HCT116 (cell line): ENCODE results near the gene SRGAP2B. TPM values are rescaled to one million over a fixed set of nuclear protein-coding genes. Genes with fewer than 3 reads are reported as not detected.
"Not testable (repeated sequence)": the region's sequence is repeated elsewhere in the genome, so short reads cannot be mapped to it uniquely, and the experiment has no call there.

Source experiments
- ATAC-seq: fragments of 200-7000 bp; cut with Tn5 transposase; 2 replicates; pipeline ENCODE4 v1.9.1; 2020; ENCODE audit warnings: mild to moderate bottlenecking, moderate library complexity
- BruUV-seq: library from RNA; stranded (reverse); fragments of 400-500 nt; replicated peaks from 2 replicates; lab custom pipeline; 2021; lab: Mats Ljungman, UMichigan
- CTCF ChIA-PET: fragments of 300-600 bp; sonication (Branson Sonifier 250); formaldehyde crosslinking; loops from one replicate; lab custom pipeline; 2021; ENCODE audit warnings: antibody characterized with exemption; lab: Charles Lee
- POLR2A ChIA-PET: fragments of 300-600, 350-600 bp; sonication (Branson Sonifier 250); formaldehyde crosslinking; loops from one replicate; lab custom pipeline; 2021; ENCODE audit warnings: antibody characterized with exemption; lab: Charles Lee
- RAD21 ChIA-PET, 2 experiments: fragments of 300-600 bp; sonication (Branson Sonifier 250); formaldehyde crosslinking; loops; one replicate each; lab custom pipeline; 2023; ENCODE audit warnings: low total read pairs in 2 of 2; ENCODE audit not compliant: uncharacterized antibody in 2 of 2, unreplicated experiment in 2 of 2, low non-redundant PET in 1 of 2; lab: Charles Lee
- DNase-seq: peaks from one replicate; pipeline ENCODE4 v3.0.0-alpha.2; 2010; ENCODE audit warnings: low read depth, low spot score
- H2AFZ ChIP-seq: fragments of 200-600 bp; shearing (Covaris generic), sonication (generic); 2 replicates; pipeline ENCODE4 v1.6.1; 2017; ENCODE audit warnings: low read depth, mixed run types, mixed read lengths, antibody characterized with exemption, low read length; ENCODE audit not compliant: poor library complexity, severe bottlenecking
- H3K27ac ChIP-seq: 2 replicates; pipeline ENCODE4 v1.5.1; 2012; ENCODE audit warnings: low read depth, low read length
- H3K27me3 ChIP-seq: fragments of 200-600 bp; sonication (generic); 2 replicates; pipeline ENCODE4 v1.6.1; 2016; ENCODE audit warnings: mixed run types, low read length, mixed read lengths; ENCODE audit not compliant: insufficient read depth
- H3K36me3 ChIP-seq, 2 experiments: fragments of 200-500 bp in 1 of 2; fragments of 200-600 bp in 1 of 2; sonication (Bioruptor generic) in 1 of 2; sonication (generic) in 1 of 2; 2 replicates each; pipeline versions ENCODE4 v1.5.1 to v1.6.1; 2014 to 2016; ENCODE audit warnings: low read length in 2 of 2, inconsistent platforms in 1 of 2, mixed read lengths in 1 of 2, mixed run types in 1 of 2; ENCODE audit not compliant: insufficient read depth in 2 of 2, control insufficient read depth in 1 of 2
- H3K4me1 ChIP-seq, 2 experiments: fragments of 200-600 bp in 1 of 2; sonication (generic) in 1 of 2; 2 replicates each; pipeline versions ENCODE4 v1.5.1 to v1.6.1; 2012 to 2017; ENCODE audit warnings: low read length in 2 of 2, inconsistent platforms in 1 of 2, mild to moderate bottlenecking in 1 of 2, mixed read lengths in 1 of 2, mixed run types in 1 of 2, moderate library complexity in 1 of 2; ENCODE audit not compliant: insufficient read depth in 2 of 2, control insufficient read depth in 1 of 2
- H3K4me2 ChIP-seq: fragments of 200-600 bp; sonication (generic); 2 replicates; pipeline ENCODE4 v1.6.1; 2017; ENCODE audit warnings: mixed run types, low read length, mixed read lengths
- H3K4me3 ChIP-seq, 2 experiments: fragments of 200-600 bp in 1 of 2; sonication (generic) in 1 of 2; replicated peaks in 1 of 2; 2 replicates each; pipeline ENCODE4 v1.5.1; 2011 to 2016; ENCODE audit warnings: low read length in 2 of 2, control low read depth in 1 of 2, low read depth in 1 of 2, mild to moderate bottlenecking in 1 of 2, mixed read lengths in 1 of 2, mixed run types in 1 of 2
- H3K79me2 ChIP-seq: fragments of 200-600 bp; sonication (generic); 2 replicates; pipeline ENCODE4 v1.6.1; 2017; ENCODE audit warnings: mild to moderate bottlenecking, mixed run types, low read length, moderate library complexity, mixed read lengths; ENCODE audit not compliant: insufficient read depth
- H3K9ac ChIP-seq: fragments of 200-600 bp; sonication (generic); 2 replicates; pipeline ENCODE4 v1.6.1; 2016; ENCODE audit warnings: low read length, mixed read lengths
- H3K9me2 ChIP-seq: fragments of 200-600 bp; sonication (generic), shearing (Covaris generic); 2 replicates; pipeline ENCODE4 v1.6.1; 2017; ENCODE audit warnings: mixed run types, mild to moderate bottlenecking, moderate library complexity; ENCODE audit not compliant: insufficient read depth
- H3K9me3 ChIP-seq, 2 experiments: fragments of 200-500 bp in 1 of 2; fragments of 200-600 bp in 1 of 2; sonication (Bioruptor generic) in 1 of 2; sonication (generic) in 1 of 2; 2 replicates each; pipeline ENCODE4 v1.6.1; 2014 to 2017; ENCODE audit warnings: low read length in 2 of 2, mixed read lengths in 2 of 2, inconsistent platforms in 1 of 2, low read depth in 1 of 2, mild to moderate bottlenecking in 1 of 2, mixed run types in 1 of 2, moderate library complexity in 1 of 2; ENCODE audit not compliant: control insufficient read depth in 1 of 2, insufficient read depth in 1 of 2
- H4K20me1 ChIP-seq: fragments of 200-600 bp; sonication (generic), shearing (Covaris generic); 2 replicates; pipeline ENCODE4 v1.6.1; 2017; ENCODE audit warnings: mixed run types, mild to moderate bottlenecking, moderate library complexity; ENCODE audit not compliant: insufficient read depth
- CBX3 ChIP-seq: IDR thresholded peaks from 2 replicates; pipeline ENCODE4 v1.6.1; 2012; ENCODE audit warnings: low read depth
- intact Hi-C: fragments of 100-400 bp; cut with micrococcal nuclease; formaldehyde crosslinking; loops from 2 replicates; pipeline ENCODE4 v1.10.0; 2022
- total RNA-seq: library from RNA; stranded (reverse); gene quantifications from one replicate; pipeline ENCODE4 v1.2.1, GENCODE V29; 2021; ENCODE audit not compliant: unreplicated experiment

The SRGAP2B gene
- total RNA-seq, 1 experiment from 2014 or later, result 31.2 TPM

- H4K20me1 ChIP-seq, H3K9ac ChIP-seq, intact Hi-C loops, H3K27me3 ChIP-seq, DNase-seq, H2AFZ ChIP-seq, H3K4me3 ChIP-seq, H3K36me3 ChIP-seq, H3K4me2 ChIP-seq, BruUV-seq, RAD21 ChIA-PET, H3K9me2 ChIP-seq, H3K9me3 ChIP-seq, H3K79me2 ChIP-seq, H3K27ac ChIP-seq, POLR2A ChIA-PET, H3K4me1 ChIP-seq, CTCF ChIA-PET: not testable (repeated sequence)
- peak; percentile 52 for ATAC-seq
Measured at GRCh38 chr1:144931553-144931952, 163.6 kb downstream of the SRGAP2B start.

GRCh38 chr1:144930085-144930777, 164.9 kb downstream of the SRGAP2B start:
- RAD21 ChIA-PET, H3K4me2 ChIP-seq, H3K4me1 ChIP-seq, H3K9me2 ChIP-seq, CTCF ChIA-PET, BruUV-seq, ATAC-seq, H3K9me3 ChIP-seq, H2AFZ ChIP-seq, POLR2A ChIA-PET, H3K4me3 ChIP-seq, H4K20me1 ChIP-seq, intact Hi-C loops, H3K27me3 ChIP-seq, H3K27ac ChIP-seq, H3K79me2 ChIP-seq, DNase-seq, H3K9ac ChIP-seq, H3K36me3 ChIP-seq: not testable (repeated sequence)

DNA sequence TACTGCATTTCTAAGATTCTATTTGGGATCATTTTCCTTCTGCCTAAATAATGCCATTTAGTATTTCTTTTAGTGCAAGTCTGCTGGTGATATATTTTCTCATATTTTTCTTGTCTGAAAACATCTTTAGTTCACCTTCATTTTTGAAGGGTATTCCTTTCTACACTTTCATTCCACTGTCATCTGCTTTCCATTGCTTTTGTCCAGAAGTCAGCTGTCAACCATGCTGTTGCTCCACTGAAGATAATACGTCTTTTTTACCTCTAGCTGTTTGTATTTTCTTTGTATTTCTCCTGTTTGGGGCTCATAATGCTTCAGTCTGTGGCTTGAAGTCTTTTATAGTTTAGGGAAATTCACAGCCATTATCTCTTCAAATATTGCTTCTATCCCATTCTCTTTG, 167.8 kb downstream of the SRGAP2B start:
- H2AFZ ChIP-seq, DNase-seq, H3K4me3 ChIP-seq, H3K79me2 ChIP-seq, ATAC-seq, RAD21 ChIA-PET, H3K9me2 ChIP-seq, H3K36me3 ChIP-seq, H3K27me3 ChIP-seq, H4K20me1 ChIP-seq, CTCF ChIA-PET, H3K9me3 ChIP-seq, H3K4me2 ChIP-seq, BruUV-seq, H3K4me1 ChIP-seq, H3K27ac ChIP-seq, POLR2A ChIA-PET, intact Hi-C loops, H3K9ac ChIP-seq: not testable (repeated sequence)
- peak; percentile 48; the same call in 1 of the 2 replicates for TF ChIP-seq CBX3

DNA sequence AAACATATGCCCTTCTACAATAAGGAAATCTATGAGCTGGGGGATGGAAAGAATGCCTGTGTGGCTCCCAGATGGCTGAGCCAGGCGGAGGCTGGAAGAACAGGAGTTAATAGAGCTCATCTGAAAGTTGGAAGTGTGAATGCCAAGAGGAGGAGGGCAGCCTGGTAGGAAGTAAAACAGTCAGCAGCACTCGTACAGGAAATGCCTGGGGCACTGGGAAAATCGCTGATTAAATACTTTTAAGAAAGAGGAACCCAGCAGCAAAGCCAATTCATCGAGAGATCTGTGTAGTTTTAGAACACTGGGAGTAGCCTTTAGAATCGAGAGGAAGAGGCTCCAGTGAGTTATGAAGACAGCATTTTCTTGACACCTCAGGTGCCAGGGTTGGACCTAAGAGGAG, 171.5 kb downstream of the SRGAP2B start:
- H3K36me3 ChIP-seq, H3K27me3 ChIP-seq, H2AFZ ChIP-seq, H3K27ac ChIP-seq, DNase-seq, H3K9me2 ChIP-seq, intact Hi-C loops, ATAC-seq, H4K20me1 ChIP-seq, CTCF ChIA-PET, RAD21 ChIA-PET, BruUV-seq, H3K9me3 ChIP-seq, H3K4me1 ChIP-seq, H3K4me2 ChIP-seq, POLR2A ChIA-PET, H3K4me3 ChIP-seq, H3K79me2 ChIP-seq, H3K9ac ChIP-seq: not testable (repeated sequence)
